Mesendoderm (in vitro differentiated cells): ENCODE results near the gene KRTAP5-1.
"Not testable (repeated sequence)": the region's sequence is repeated elsewhere in the genome, so short reads cannot be mapped to it uniquely, and the experiment has no call there.

Source experiments
- DNase-seq: peaks from one replicate; pipeline ENCODE4 v3.0.0; 2013
- H2AK5ac ChIP-seq: 2 replicates; pipeline ENCODE4 v1.6.1; 2013; ENCODE audit warnings: low read length, inconsistent platforms
- H2BK120ac ChIP-seq: 2 replicates; pipeline ENCODE4 v1.6.1; 2013; ENCODE audit warnings: low read depth, mild to moderate bottlenecking, low read length, moderate library complexity, mixed read lengths
- H2BK15ac ChIP-seq: replicated peaks from 2 replicates; pipeline ENCODE4 v1.6.1; 2013; ENCODE audit warnings: low read depth, mild to moderate bottlenecking, moderate library complexity
- H2BK5ac ChIP-seq: 2 replicates; pipeline ENCODE4 v1.6.1; 2013; ENCODE audit warnings: low read length, inconsistent platforms
- H3K18ac ChIP-seq: 2 replicates; pipeline ENCODE4 v1.6.1; 2013; ENCODE audit warnings: mild to moderate bottlenecking, low read length, mixed read lengths
- H3K23ac ChIP-seq: one replicate; pipeline ENCODE4 v1.6.1; 2013; ENCODE audit warnings: low read length
- H3K27ac ChIP-seq: 2 replicates; pipeline ENCODE4 v1.5.1; 2013; ENCODE audit warnings: low read depth, mild to moderate bottlenecking, inconsistent platforms, low read length, moderate library complexity
- H3K27me3 ChIP-seq: 2 replicates; pipeline ENCODE4 v1.6.1; 2013; ENCODE audit warnings: low read length, control low read depth, mild to moderate bottlenecking, inconsistent platforms; ENCODE audit not compliant: insufficient read depth, poor library complexity
- H3K36me3 ChIP-seq: 2 replicates; pipeline ENCODE4 v1.6.1; 2013; ENCODE audit warnings: low read length, inconsistent platforms; ENCODE audit not compliant: control insufficient read depth, insufficient read depth
- H3K4ac ChIP-seq: one replicate; pipeline ENCODE4 v1.6.1; 2013; ENCODE audit warnings: low read depth, mild to moderate bottlenecking, low read length, moderate library complexity
- H3K4me1 ChIP-seq: 2 replicates; pipeline ENCODE4 v1.6.1; 2013; ENCODE audit warnings: low read depth, low read length, inconsistent platforms; ENCODE audit not compliant: control insufficient read depth
- H3K4me2 ChIP-seq: 2 replicates; pipeline ENCODE4 v1.6.1; 2013; ENCODE audit warnings: low read length
- H3K4me3 ChIP-seq: 2 replicates; pipeline ENCODE4 v1.5.1; 2013; ENCODE audit warnings: mild to moderate bottlenecking, low read length
- H3K56ac ChIP-seq: one replicate; pipeline ENCODE4 v1.6.1; 2013; ENCODE audit warnings: low read length
- H3K79me1 ChIP-seq: 2 replicates; pipeline ENCODE4 v1.6.1; 2013; ENCODE audit warnings: low read length, inconsistent platforms
- H3K79me2 ChIP-seq: 2 replicates; pipeline ENCODE4 v1.6.1; 2013; ENCODE audit warnings: mild to moderate bottlenecking, low read length; ENCODE audit not compliant: control insufficient read depth, insufficient read depth
- H3K9ac ChIP-seq: 2 replicates; pipeline ENCODE4 v1.6.1; 2013; ENCODE audit warnings: low read length, inconsistent platforms
- H4K5ac ChIP-seq: one replicate; pipeline ENCODE4 v1.6.1; 2013; ENCODE audit warnings: low read length
- H4K8ac ChIP-seq: one replicate; pipeline ENCODE4 v1.6.1; 2013; ENCODE audit warnings: low read depth, mild to moderate bottlenecking, control low read depth, low read length, moderate library complexity
- WGBS: extraction: QIAGEN DNeasy Blood & Tissue Kit; methylation state at CpG from one replicate; pipeline ENCODE4 v1.1.7; 2013; ENCODE audit warnings: low lambda C conversion rate, missing lambda C conversion rate; ENCODE audit not compliant: insufficient coverage; ENCODE audit errors: extremely low coverage; 5-methylcytosine and 5-hydroxymethylcytosine counted together

The KRTAP5-1 gene

GRCh38 chr11:1622086-1622485, 37.0 kb upstream of the KRTAP5-1 start, which contains the start of gene KRTAP5-4:
TSS of gene KRTAP5-4 (minus strand) at chr11:1622138. CDS start at chr11:1622093, 45 bp downstream.
- H2BK120ac ChIP-seq, result no peak within 1 kb of the TSS
- no peaks in the 10 kb centered on the region for H3K36me3 ChIP-seq
- no peaks in the 10 kb centered on the region for H3K79me2 ChIP-seq
- no peak within 1 kb of the TSS for H2BK5ac ChIP-seq
- H3K9ac ChIP-seq, result no peak within 1 kb of the TSS
- H3K23ac ChIP-seq, result no peak within 1 kb of the TSS
- no CpG with 5 or more reads among the region's 1 CpG for WGBS
- H4K8ac ChIP-seq, result no peak within 1 kb of the TSS
- no peak within 1 kb of the TSS for H2AK5ac ChIP-seq
- no peak within 1 kb of the TSS for H3K4ac ChIP-seq
- no peak within 1 kb of the TSS for H3K56ac ChIP-seq
- no peak within 1 kb of the TSS for H4K5ac ChIP-seq
- DNase-seq, result no peak
- no peaks in the 10 kb centered on the region for H3K4me1 ChIP-seq
- no peak within 1 kb of the TSS for H3K27ac ChIP-seq
- no peak within 1 kb of the TSS for H3K4me2 ChIP-seq
- no peak within 1 kb of the TSS for H2BK15ac ChIP-seq
- H3K18ac ChIP-seq, result no peak within 1 kb of the TSS
- H3K27me3 ChIP-seq, result no peaks in the 10 kb centered on the region
- no peaks in the 10 kb centered on the region for H3K79me1 ChIP-seq
- no peak within 1 kb of the TSS for H3K4me3 ChIP-seq

GRCh38 chr11:1619449-1619848, 34.4 kb upstream of the KRTAP5-1 start:
- no peak overlapping the region for H3K4me3 ChIP-seq
- WGBS, result no CpG with 5 or more reads among the region's 10 CpGs
- no peak overlapping the region for H2AK5ac ChIP-seq
- no peak overlapping the region for H3K56ac ChIP-seq
- DNase-seq, result no peak
- no peak overlapping the region for H3K23ac ChIP-seq
- no peak overlapping the region for H3K4me2 ChIP-seq
- H4K8ac ChIP-seq, result no peak overlapping the region
- H3K36me3 ChIP-seq, result no peaks in the 10 kb centered on the region
- no peak overlapping the region for H2BK15ac ChIP-seq
- H3K27ac ChIP-seq, result no peak overlapping the region
- no peak overlapping the region for H3K18ac ChIP-seq
- H2BK120ac ChIP-seq, result no peak overlapping the region
- H3K4ac ChIP-seq, result no peak overlapping the region
- no peak overlapping the region for H4K5ac ChIP-seq
- H3K4me1 ChIP-seq, result no peaks in the 10 kb centered on the region
- no peaks in the 10 kb centered on the region for H3K79me2 ChIP-seq
- no peaks in the 10 kb centered on the region for H3K79me1 ChIP-seq
- no peaks in the 10 kb centered on the region for H3K27me3 ChIP-seq
- no peak overlapping the region for H2BK5ac ChIP-seq
- H3K9ac ChIP-seq, result no peak overlapping the region

- no peak overlapping the region for H3K4me3 ChIP-seq
- H2BK120ac ChIP-seq, result no peak overlapping the region
- no peaks in the 10 kb centered on the region for H3K27me3 ChIP-seq
- no peak overlapping the region for H2BK15ac ChIP-seq
- no peak for DNase-seq
- no peak overlapping the region for H3K27ac ChIP-seq
- H3K4me1 ChIP-seq, result no peaks in the 10 kb centered on the region
- no peak overlapping the region for H3K18ac ChIP-seq
- no peak overlapping the region for H4K8ac ChIP-seq
- H3K4me2 ChIP-seq, result no peak overlapping the region
- WGBS, result no CpG with 5 or more reads among the region's 10 CpGs
- H3K79me2 ChIP-seq, result no peaks in the 10 kb centered on the region
- no peak overlapping the region for H3K56ac ChIP-seq
- no peak overlapping the region for H3K9ac ChIP-seq
- no peak overlapping the region for H3K23ac ChIP-seq
- no peaks in the 10 kb centered on the region for H3K36me3 ChIP-seq
- no peak overlapping the region for H3K4ac ChIP-seq
- no peak overlapping the region for H2AK5ac ChIP-seq
- H3K79me1 ChIP-seq, result no peaks in the 10 kb centered on the region
- no peak overlapping the region for H2BK5ac ChIP-seq
- no peak overlapping the region for H4K5ac ChIP-seq
Observed at GRCh38 chr11:1618231-1618630, 33.1 kb upstream of the KRTAP5-1 start.

- Histone ChIP-seq H3K4me2 (no peak within 1 kb of the TSS), H3K27ac (no peak within 1 kb of the TSS), H4K8ac (no peak within 1 kb of the TSS), H3K27me3 (no peaks in the 10 kb centered on the region), H3K79me1 (no peaks in the 10 kb centered on the region), H3K23ac (no peak within 1 kb of the TSS), H3K56ac (no peak within 1 kb of the TSS), H3K4me3 (no peak within 1 kb of the TSS), H2BK15ac (no peak within 1 kb of the TSS), H3K36me3 (no peaks in the 10 kb centered on the region), H3K4me1 (no peaks in the 10 kb centered on the region), H2BK120ac (no peak within 1 kb of the TSS), H3K79me2 (no peaks in the 10 kb centered on the region), H2AK5ac (no peak within 1 kb of the TSS), H4K5ac (no peak within 1 kb of the TSS), H3K9ac (no peak within 1 kb of the TSS), H3K18ac (no peak within 1 kb of the TSS), H2BK5ac (no peak within 1 kb of the TSS), H3K4ac (no peak within 1 kb of the TSS)
- DNase-seq, result no peak
- WGBS, result no CpG with 5 or more reads among the region's 4 CpGs
Observed at GRCh38 chr11:1608363-1608762, 23.3 kb upstream of the KRTAP5-1 start, which contains the start of gene KRTAP5-3. TSS of gene KRTAP5-3 (minus strand) at chr11:1608463. CDS start at chr11:1608385, 78 bp downstream.

GRCh38 chr11:1607901-1608300, 22.8 kb upstream of the KRTAP5-1 start:
- H2AK5ac ChIP-seq, H3K27me3 ChIP-seq, DNase-seq, H3K9ac ChIP-seq, H3K4me3 ChIP-seq, H3K36me3 ChIP-seq, H2BK5ac ChIP-seq, H3K23ac ChIP-seq, H3K4ac ChIP-seq, H2BK15ac ChIP-seq, H3K18ac ChIP-seq, H3K4me2 ChIP-seq, H3K27ac ChIP-seq, H4K5ac ChIP-seq, H3K4me1 ChIP-seq, H4K8ac ChIP-seq, H3K56ac ChIP-seq, H3K79me1 ChIP-seq, H2BK120ac ChIP-seq, H3K79me2 ChIP-seq: not testable (repeated sequence)
- WGBS, result no CpG with 5 or more reads among the region's 5 CpGs

- DNase-seq, H4K8ac ChIP-seq, H3K79me1 ChIP-seq, H3K9ac ChIP-seq, H3K4me2 ChIP-seq, H2BK120ac ChIP-seq, H3K23ac ChIP-seq, H3K36me3 ChIP-seq, H2BK5ac ChIP-seq, H3K18ac ChIP-seq, H3K27me3 ChIP-seq, H3K56ac ChIP-seq, H2AK5ac ChIP-seq, H3K4me1 ChIP-seq, H4K5ac ChIP-seq, H3K4ac ChIP-seq, H3K4me3 ChIP-seq, H3K27ac ChIP-seq, H3K79me2 ChIP-seq, H2BK15ac ChIP-seq: not testable (repeated sequence)
- no CpG with 5 or more reads among the region's 18 CpGs for WGBS
Observed at GRCh38 chr11:1607156-1607845, 22.2 kb upstream of the KRTAP5-1 start.
